ENCODE measurements around the gene KIAA1328. TPM values are rescaled to one million over a fixed set of nuclear protein-coding genes. Genes with fewer than 3 reads are reported as not detected.
"Not testable (repeated sequence)": the region's sequence is repeated elsewhere in the genome, so short reads cannot be mapped to it uniquely, and the experiment has no call there.

The KIAA1328 gene
- total RNA-seq (2014; rRNA removed; shearing (Covaris generic)): 2.5 and 3.0 TPM in 2 replicates

DNA sequence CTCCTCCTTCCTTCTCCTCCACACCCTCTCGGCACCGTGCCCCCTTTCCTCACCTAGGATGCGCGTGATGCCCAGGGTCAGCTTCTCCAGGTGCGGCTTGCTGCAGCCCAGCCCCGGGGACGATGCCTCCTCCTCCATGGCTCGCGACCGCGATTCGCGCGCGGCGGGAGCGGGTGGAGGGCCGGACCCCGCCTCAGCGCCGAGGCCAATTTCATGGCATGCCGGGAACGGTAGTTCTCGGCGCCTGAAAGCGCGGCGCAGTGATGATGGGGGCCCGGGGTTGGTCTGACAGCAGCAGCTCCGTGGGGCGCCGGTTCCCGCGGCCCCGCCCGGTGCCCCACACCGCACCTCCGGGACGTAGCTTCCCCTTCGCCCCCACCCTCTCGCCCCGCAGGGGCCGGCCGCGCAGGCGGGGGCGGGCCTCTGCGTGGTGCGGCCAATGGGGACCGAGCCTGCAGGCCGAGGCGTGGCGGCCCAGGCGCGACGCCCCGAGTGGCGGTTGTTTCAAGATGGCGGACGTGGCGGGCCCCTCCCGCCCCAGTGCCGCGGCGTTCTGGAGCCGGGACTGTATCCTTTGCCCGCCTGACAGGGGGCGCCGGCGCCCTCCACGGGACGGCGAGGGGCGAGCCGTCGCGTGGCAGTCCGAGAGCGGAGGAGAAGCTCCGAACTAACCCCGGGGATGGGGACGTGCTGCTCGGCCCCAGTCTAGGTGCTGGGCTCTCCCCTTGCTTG lies at the start of gene KIAA1328, which contains the start of gene TPGS2:
Gene KIAA1328 (plus strand): TSS at position 498 of the 732 bp plus-strand sequence. CDS start 12 bp downstream, at position 510.
Gene TPGS2 (minus strand): TSS at position 373 of the 732 bp plus-strand sequence. CDS start 235 bp downstream, at position 138.
- peak; percentile 80 for DNase-seq (ENCODE audit: low spot score)

DNA sequence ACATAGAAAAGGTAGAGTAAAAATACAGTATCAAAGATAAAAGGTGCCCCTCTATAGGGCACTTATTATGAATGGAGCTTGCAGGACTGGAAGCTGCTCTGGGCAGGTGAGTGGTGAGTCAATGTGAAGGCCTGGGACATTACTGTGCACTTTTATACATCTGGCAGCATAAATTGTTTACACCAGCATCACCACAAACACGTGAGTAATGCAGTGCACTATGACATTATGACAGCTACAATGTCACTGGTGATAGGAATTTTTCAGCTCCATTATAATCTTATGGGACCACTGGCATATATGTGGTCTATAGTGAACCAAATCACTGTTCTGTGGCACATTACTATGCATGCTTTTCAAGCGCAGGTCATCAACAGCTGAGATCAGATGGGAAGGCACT lies 48.2 kb upstream of the KIAA1328 start:
- peak; percentile 75 for DNase-seq (ENCODE audit: low spot score)

DNA sequence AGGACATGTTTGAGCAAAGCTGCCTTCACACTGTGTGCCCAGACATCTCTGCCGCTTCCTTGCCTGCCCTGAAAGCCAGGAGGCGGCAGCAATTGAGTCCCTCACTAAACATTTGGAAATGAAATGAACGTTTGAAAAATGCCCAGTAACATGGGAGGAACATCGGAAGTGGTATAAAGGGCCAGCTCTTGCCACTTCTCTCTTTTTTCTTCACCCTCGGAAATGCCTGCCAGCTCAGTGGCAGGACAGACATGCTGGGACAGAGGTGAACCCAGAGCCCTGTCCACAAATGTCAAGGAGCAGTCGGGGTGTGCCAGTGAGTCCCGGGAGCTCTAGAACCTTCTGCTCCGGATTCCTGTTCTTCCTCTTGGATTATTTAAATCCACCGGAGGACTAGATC lies 46.2 kb upstream of the KIAA1328 start:
- no peak for DNase-seq (ENCODE audit: low spot score)

DNA sequence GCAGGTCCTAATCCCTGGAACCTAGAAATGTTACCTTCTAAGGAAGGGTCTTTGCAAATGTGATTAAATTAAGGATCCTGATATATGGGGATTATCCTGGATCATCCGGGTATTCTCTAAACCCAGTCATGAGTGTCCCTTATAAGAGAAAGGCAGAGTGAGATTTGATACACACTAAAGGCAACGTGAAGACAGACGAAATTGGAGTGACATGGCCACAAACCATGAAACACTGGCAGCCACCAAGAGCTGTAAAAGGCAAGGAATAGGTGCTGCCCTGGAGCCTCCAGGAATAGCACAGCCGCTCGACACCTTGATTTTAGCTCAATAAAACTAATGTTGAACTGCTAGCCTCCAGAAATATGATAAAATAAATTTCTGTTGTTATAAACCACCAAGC lies 45.1 kb upstream of the KIAA1328 start:
- no peak for DNase-seq (ENCODE audit: low spot score)

DNA sequence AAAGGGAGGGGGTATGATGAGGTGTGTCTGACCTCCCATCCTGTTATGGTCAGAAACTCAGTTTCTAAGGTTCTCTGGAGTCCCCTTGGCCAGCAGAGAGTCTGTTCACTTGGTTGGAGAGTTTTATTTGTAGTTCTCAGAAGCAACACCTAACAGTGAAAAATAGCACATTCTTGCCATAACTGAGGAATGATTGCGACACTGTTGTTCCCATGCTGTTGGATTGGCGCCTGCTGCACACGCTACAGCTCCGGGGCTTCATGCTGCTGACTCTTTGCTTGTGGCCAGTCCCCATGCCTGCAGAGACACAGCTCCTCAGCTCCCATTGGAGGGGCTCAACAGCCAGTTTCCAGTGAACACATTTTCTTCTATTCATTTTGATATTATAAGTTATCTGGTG lies 42.2 kb upstream of the KIAA1328 start:
- DNase-seq (ENCODE audit: low spot score): peak; percentile 54

DNA sequence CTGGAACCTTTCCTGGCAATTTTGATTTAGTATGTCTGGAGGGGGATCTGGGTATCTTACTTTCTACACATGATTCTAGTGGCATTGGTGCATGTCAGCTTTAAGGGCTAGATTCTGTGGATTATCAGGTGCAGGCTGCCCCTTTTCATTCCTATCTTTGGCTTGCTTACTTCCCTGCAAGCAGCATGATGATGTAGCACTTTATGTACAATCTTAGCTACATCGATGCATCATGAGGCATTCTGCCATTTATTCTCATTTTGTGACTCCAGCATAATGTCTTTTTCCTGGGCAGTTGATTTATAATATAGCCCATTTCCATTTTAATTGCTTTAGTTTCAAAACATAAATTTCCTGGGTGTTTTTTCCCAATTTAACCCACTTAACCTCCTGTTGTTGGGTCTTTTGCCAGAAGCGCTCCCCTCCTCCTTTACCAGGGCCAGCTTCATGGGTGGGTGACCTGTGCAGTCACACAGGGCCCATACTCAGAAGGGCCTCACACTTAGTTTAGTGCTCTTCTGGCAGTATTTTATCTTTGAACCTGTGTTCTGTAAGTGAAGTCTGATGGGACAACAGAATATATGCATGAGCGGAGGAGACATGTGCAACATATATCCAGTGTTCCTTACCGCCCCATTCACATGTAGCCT lies 36.2 kb upstream of the KIAA1328 start:
- no peak for DNase-seq (ENCODE audit: low spot score)

DNA sequence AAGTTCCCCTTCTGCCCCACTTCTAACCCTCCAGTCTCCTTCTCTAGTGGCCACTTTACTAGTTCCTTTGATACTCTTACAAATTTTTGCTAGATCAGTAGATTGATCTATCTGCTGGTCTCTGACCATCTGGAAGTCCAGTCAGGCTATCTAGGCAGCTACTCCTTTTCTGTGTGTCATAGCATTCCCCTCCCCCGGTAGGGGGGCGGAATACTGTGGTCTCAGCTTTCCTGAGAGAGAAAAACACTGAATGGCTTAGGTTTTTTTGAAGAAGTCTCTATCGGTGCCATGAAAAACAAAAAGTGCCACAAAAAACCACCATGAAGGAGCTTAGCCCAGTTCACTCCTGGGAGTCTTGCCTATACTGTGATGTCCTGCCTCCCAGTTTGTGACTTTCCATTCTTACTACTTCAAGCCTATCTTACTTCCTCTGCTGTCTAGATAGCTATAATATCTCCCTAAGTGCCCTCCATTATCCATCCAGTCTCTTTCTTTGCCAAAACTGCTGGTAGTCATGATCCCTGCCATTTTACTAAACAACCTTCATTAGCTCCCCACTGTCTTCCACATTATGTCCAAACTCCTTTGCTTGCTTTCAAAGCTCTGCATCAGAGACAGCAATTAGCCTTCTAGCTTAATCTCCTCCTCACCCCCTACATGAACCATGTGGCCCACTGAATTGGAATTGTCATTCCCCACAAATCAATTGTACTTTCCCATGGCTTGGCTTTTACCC lies 30.0 kb upstream of the KIAA1328 start:
- DNase-seq (ENCODE audit: low spot score): no peak

- no peak for DNase-seq (ENCODE audit: low spot score)
Observed at GRCh38 chr18:36805105-36805504, 23.8 kb upstream of the KIAA1328 start.

- DNase-seq (ENCODE audit: low spot score): no peak
Observed at GRCh38 chr18:36808681-36809080, 20.2 kb upstream of the KIAA1328 start.

DNA sequence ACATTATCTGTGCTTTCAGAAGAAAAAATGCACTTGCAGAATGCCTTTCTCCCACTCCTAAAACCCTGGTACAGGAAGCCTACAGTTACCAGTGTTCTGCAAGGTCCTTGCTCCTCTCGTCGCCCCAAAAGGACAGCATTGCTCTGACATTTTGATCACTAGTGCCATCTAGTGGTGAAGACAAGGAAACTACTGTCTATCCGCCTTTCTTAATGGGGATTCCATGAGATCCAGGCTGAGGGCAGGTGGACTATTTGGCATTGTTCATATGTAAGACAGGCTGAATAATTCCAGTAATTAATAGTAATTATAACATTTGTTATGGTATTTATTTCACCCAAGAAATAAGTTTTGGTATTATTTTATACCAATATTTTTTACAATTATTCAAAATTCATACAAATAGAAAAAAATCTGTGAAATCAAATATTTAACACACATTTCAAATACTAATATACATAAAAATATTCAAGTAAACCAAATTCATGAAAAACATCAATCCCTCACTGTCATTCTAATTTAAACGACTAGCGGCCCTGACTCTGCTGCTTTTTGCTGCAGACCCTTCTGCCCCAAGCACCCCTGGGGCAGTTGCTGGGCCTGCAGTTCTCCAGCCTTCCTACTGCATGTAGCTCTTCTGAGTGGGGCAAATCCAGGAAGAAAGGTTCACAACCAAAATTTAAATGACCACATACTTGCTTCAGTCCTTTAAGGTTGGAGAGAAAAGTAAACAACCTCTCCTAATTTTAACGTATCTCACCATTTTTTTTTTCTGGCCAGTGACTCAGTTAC lies 19.1 kb upstream of the KIAA1328 start:
- DNase-seq (ENCODE audit: low spot score): peak; percentile 76

DNA sequence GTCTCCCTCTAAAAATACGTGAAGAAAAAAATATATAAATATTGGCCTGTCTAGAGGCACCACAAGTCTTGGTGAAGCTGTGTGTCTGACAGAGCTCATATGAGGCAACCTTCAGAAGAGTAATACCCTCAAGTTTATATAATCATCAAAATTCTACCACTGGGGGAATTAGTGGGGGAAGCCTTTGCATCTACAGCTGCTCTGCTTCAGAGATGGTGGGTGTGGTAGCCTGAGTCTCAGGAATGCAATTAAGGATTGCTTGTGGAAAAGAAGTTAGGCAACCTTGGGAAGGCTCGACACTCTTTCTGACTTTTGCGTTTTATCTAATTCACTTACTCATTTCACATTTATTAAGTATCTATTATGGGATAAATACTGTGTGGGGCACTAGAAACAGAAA lies 17.5 kb upstream of the KIAA1328 start:
- DNase-seq (ENCODE audit: low spot score): no peak

- no peak for DNase-seq (ENCODE audit: low spot score)
Observed at GRCh38 chr18:36811955-36812354, 17.0 kb upstream of the KIAA1328 start.

DNA sequence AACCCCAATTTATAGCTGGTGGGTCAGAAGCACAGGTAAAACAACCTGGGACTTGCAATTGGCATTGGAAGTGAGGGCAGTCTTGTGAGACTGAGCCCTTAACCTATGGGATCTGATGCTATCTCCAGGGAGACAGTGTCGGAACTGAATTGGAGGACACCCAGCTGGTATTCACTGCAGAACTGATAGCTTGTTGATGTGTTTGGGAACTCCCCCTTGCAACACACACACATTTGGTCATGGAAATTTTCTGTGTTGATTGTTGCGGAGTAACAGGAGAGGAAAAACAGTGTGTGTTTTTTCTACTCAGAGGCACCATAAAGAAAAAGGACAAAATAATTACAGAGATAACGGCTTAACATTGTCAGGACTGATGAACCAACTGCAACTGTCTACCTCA lies 16.2 kb upstream of the KIAA1328 start:
- DNase-seq (ENCODE audit: low spot score): no peak

DNA sequence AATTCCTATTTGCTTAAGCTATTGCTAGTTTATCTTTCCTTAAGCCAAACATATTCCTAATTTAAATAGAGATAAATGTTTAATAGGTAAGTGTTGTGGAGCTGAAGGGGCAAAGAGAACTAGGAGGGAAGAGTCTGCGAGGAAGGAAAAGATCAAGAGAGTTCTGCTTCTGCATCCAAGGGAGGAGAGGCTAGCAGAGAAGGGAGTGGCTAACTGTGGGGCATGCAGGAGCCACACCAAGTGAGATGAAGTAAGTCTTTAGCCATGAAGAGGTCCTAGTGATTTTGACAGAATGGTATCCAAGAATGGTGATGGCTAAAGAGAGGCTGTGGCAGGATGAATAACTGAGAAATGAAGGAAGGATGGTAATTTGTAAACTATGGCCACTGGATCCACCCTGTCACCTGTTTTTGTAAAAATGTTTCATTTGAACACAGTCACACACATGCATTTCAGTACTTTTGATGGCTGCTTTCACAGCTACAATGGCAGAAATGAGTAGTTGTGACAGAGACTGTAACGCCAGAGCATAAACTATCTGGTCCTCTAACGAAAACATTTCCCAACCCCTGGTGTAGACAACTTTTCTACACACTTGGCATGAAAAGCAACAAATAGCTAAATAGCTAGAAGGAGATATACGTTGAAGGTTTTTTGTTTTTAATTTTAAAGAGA lies 15.7 kb upstream of the KIAA1328 start:
- DNase-seq (ENCODE audit: low spot score): no peak

DNA sequence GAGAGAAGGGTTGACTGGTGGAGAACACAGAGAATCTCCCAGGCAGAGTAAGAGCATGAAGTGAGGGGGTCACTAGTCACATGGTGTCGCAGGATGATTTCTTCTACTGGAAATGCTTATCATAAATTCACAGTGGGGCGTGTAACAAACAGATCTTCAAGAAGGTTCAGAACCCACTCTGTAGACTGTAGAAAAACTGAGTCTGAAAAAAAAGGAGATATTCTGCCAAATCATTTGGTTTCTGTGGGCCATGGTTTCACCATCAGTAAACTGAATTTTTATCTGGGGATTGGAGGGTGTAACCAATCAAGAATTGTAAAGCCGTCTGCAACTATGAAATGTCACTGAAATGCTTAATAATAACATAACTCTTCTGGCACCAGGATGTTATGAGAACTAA lies 15.1 kb upstream of the KIAA1328 start:
- DNase-seq (ENCODE audit: low spot score): no peak

DNA sequence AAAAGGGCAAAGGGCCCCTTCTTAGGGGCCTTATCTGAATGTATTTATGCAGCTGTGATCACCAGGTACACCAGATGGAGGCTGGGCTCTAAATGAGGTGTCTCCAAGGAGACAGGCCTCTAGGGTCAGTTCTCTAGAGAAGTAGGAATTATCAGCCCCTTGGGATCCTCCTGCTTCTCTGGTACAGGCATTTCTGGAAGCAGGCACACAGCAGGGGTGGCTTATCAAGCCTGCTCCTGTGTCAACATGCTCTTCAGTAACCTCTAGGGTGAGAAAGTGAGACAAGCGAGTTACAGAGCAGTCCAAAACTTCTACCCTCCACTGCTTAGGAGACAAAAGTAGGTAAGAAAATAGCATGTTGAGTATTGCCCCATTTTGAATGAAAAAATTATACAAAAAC lies 13.9 kb upstream of the KIAA1328 start:
- DNase-seq (ENCODE audit: low spot score): no peak

- not testable (repeated sequence) for DNase-seq (ENCODE audit: low spot score)
Observed at GRCh38 chr18:36816096-36816495, 12.8 kb upstream of the KIAA1328 start.

GRCh38 chr18:36817039-36817438 lies 11.9 kb upstream of the KIAA1328 start:
- DNase-seq (ENCODE audit: low spot score): no peak

- no peak for DNase-seq (ENCODE audit: low spot score)
Observed at GRCh38 chr18:36818652-36819051, 10.3 kb upstream of the KIAA1328 start.

- no peak for DNase-seq (ENCODE audit: low spot score)
Observed at GRCh38 chr18:36819621-36820020, 9.3 kb upstream of the KIAA1328 start.

GRCh38 chr18:36821681-36822080 lies 7.2 kb upstream of the KIAA1328 start:
- no peak for DNase-seq (ENCODE audit: low spot score)

Measured in H4 (cell line).